Keratinocyte (primary cell): Measurements from ENCODE around the gene HEATR3.

ENCODE experiments used
- CTCF ChIP-seq, 3 experiments: IDR thresholded peaks in 1 of 3; conservative IDR thresholded peaks in 1 of 3; optimal IDR thresholded peaks in 1 of 3; 2 replicates in 2 of 3; 3 replicates in 1 of 3; pipeline versions ENCODE3 to v1.5.1; 2011; ENCODE audit warnings: low read length in 3 of 3, mild to moderate bottlenecking in 3 of 3, moderate library complexity in 2 of 3, control low read depth in 1 of 3, inconsistent platforms in 1 of 3; ENCODE audit not compliant: insufficient read depth in 2 of 3; ENCODE audit errors: extremely low read depth in 1 of 3
- EZH2 ChIP-seq: IDR thresholded peaks from one replicate; pipeline ENCODE4 v1.6.1; 2012; ENCODE audit warnings: inconsistent platforms, mild to moderate bottlenecking, low read length, moderate library complexity

GRCh38 chr16:50046853-50047252 is 18.9 kb upstream of the HEATR3 start:
- TF ChIP-seq EZH2 (no peak), CTCF (optimal IDR thresholded peaks at IDR 0.05 in 1 of 3, IDR thresholded peaks at IDR 0.05 in 1 of 3, conservative IDR thresholded peaks at IDR 0.05 in 1 of 3; ENCODE audit: extremely low read depth in 1 of 3, insufficient read depth in 2 of 3, low read length in 3 of 3) (no peak)
